ENCODE measurements around the gene KCNG4.

KCNG4 gene

DNA sequence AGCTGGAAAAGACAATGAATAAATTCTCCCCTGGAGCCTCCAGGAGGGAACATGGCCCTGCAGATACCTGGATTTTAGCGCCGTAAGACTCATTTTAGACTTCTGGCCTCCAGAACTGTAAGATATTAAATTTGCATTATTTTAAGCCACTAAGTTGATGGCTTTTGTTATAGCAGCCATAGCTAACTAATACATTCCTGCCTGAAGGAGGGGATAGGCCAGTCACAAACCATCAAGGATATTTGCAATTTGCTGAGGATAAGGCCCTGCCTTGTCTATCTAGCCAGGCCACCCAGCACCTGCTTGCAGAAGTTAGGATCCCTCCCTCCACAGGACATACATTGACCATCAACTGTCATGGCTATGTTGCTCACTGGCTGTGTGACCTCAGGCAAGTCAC, 4.9 kb upstream of the KCNG4 start:
- no peak overlapping the region for H3K4me3 ChIP-seq (ENCODE audit: low read depth, low read length)
- TF ChIP-seq, protein P1, sequence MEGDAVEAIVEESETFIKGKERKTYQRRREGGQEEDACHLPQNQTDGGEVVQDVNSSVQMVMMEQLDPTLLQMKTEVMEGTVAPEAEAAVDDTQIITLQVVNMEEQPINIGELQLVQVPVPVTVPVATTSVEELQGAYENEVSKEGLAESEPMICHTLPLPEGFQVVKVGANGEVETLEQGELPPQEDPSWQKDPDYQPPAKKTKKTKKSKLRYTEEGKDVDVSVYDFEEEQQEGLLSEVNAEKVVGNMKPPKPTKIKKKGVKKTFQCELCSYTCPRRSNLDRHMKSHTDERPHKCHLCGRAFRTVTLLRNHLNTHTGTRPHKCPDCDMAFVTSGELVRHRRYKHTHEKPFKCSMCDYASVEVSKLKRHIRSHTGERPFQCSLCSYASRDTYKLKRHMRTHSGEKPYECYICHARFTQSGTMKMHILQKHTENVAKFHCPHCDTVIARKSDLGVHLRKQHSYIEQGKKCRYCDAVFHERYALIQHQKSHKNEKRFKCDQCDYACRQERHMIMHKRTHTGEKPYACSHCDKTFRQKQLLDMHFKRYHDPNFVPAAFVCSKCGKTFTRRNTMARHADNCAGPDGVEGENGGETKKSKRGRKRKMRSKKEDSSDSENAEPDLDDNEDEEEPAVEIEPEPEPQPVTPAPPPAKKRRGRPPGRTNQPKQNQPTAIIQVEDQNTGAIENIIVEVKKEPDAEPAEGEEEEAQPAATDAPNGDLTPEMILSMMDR (IDR thresholded peaks at IDR 0.05; ENCODE audit: low read depth, low read length), result no peak

DNA sequence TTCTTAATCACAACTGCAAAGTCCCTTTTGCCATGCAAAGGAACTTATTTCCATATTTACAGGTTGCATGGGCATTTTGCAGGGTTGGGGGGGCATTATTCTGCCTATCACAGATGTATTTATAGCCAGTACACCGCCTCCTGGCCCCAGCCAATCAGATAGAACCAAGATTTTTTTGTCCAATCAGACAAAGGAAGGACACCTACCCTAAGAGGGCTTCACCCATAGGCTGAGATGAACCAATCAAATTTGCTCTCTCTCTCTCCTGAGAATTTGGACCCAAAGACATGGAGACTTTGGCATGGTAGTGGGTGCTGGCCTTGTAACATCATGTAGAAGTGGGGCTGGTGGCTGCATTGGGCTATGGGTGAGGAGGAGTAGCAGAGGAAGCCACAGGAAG, 3.9 kb upstream of the KCNG4 start:
- TF ChIP-seq, protein P1 (IDR thresholded peaks at IDR 0.05; ENCODE audit: low read depth, low read length), result no peak
- H3K4me3 ChIP-seq (ENCODE audit: low read depth, low read length), result no peak overlapping the region

DNA sequence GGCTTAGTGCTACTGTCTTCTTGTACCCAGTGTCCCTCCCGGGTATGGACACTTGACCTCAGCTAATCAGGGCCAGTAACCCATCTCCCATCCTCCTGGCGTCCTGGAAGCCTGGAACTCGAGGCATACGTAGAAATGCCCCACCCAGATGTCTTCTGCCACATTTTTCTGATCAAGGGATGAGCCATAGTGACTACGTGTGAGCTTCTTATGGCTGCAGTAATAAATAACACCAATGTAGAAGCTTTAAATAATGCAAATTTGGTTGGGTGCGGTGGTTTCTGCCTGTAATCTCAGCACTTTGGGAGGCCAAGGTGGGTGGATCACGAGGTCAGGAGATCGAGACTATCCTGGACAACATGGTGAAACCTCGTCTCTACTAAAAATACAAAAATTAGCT, 3.0 kb upstream of the KCNG4 start:
- TF ChIP-seq, protein P1 (IDR thresholded peaks at IDR 0.05; ENCODE audit: low read depth, low read length), result no peak
- H3K4me3 ChIP-seq (ENCODE audit: low read depth, low read length), result no peak overlapping the region

DNA sequence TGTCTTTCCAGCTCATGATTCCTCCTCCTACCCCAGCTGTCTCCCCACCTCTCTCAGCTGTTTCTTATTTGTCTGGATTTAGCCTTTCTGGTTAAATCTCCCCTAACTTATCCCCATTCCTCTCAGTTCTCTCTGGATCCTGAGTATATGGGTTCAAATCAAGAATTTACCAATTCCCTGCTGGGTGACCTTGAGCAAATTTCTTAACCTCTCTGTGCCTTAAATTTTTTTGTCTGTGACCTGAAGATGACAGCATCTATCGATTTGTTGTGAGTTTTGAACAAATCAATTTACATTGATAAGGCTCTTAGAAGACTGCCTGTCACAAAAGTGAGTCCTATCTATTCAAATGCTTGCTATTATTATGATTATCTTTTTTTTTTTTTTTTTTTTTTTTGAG, 2.0 kb upstream of the KCNG4 start:
- no peak overlapping the region for H3K4me3 ChIP-seq (ENCODE audit: low read depth, low read length)
- TF ChIP-seq, protein P1 (IDR thresholded peaks at IDR 0.05; ENCODE audit: low read depth, low read length), result no peak

DNA sequence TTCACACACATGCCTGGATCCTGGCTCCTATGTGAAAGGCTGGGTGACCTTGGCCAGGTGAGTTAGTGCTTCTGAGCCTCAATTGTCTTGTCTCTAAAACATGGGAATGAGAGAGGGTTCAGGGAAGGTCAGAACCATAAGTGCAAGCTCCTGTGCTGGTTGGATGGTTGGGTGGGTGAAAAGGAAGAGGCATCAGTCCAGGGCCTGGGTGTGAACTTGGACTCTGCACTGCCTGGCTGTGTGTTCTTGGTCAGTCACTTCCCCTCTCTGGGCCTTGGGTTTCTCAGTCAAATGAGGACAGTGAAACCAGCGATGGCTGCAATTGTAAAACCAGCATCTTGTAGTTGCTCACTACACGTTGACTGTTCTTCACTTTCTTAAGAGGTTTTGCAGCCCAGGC, 643 bp upstream of the KCNG4 start:
- no peak overlapping the region for H3K4me3 ChIP-seq (ENCODE audit: low read depth, low read length)
- TF ChIP-seq, protein P1 (IDR thresholded peaks at IDR 0.05; ENCODE audit: low read depth, low read length), result no peak

DNA sequence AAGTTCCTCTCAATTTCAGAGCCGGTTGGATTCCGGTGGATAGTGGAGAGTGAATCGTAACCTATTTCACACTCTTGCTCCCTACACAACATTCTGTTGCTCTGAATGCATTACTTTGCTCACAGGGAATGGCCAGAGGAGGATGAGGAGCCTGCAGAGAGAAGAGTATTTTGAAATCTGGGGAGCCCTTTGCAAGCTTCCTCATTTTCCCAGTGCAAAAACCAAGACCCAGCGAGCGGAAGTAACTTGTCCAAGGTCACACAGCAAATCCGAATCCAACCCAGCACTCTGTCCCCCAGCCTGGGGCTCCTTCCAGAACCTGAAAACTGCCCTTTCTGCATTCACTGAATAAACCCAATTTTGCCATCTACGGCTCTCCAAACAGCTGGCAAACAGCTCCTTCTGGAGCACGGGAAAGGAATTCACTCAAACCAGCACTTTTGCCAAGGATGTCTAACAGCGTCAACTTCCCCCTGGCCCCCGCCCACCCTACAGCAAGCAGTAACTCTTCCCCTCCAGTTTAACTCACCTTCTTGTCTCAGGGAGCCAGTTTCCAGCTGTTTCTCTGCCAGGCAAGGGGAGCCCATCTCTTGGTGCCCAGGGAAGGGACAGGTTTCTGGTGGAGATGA, 557 bp downstream of the KCNG4 start:
- TF ChIP-seq, protein P1 (IDR thresholded peaks at IDR 0.05; ENCODE audit: low read depth, low read length), result no peak
- H3K4me3 ChIP-seq (ENCODE audit: low read depth, low read length), result no peak overlapping the region

DNA sequence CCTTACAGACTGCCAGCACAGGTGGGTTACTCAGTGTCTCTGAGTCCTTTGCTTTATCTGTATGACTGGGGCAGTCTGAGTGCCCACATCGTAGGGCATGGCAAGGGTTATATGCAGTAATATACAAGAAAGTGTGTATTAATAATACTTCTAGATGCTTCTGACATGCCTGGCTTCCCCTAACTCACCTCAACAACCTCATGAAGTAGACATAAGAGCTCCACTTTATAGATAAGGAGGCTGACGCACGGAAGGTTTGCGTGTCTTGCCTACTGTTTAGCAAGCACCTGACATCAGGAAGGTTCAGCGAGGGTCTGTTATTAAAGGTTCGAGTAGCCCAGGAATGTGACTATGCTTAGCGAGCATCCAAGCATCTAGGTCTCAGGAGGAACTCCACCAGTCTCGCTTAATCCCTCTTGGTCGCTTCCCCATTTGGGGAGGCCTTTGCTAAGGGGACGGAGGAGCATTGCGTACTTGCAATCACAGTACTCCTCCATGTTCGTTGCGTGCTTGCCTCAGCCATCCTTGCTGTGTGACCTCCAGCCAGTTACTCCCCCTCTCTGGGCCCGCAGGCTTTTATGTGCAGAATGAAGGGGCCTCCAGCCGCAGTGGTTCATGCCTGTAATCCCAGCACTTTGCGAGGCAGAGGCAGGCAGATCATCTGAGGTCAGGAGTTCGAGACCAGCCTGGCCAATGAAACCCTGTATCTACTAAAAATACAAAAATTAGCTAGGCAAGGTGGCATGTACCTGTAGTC, 1.6 kb downstream of the KCNG4 start:
- TF ChIP-seq, protein P1 (IDR thresholded peaks at IDR 0.05; ENCODE audit: low read depth, low read length), result no peak
- no peak overlapping the region for H3K4me3 ChIP-seq (ENCODE audit: low read depth, low read length)
